Smooth muscle cell (in vitro differentiated cells): ENCODE results near the gene CTBP2. TPM values are rescaled to one million over a fixed set of nuclear protein-coding genes. Genes with fewer than 3 reads are reported as not detected.

Source experiments
- DNase-seq: peaks from one replicate; lab custom pipeline; 2025; ENCODE audit not compliant: unreplicated experiment; lab: John Stamatoyannopoulos, UW
- H2AFZ ChIP-seq: fragments of 200-600 bp; sonication (generic); 2 replicates; pipeline ENCODE4 v1.6.0; 2016; ENCODE audit warnings: antibody characterized with exemption, low read depth, mild to moderate bottlenecking
- H3F3A ChIP-seq: fragments of 200-600 bp; sonication (generic); 2 replicates; pipeline ENCODE4 v1.6.0; 2017; ENCODE audit warnings: antibody characterized with exemption, low read depth
- H3K27ac ChIP-seq: fragments of 200-600 bp; sonication (generic); 2 replicates; pipeline ENCODE4 v1.5.1; 2016; ENCODE audit warnings: low read depth, mild to moderate bottlenecking
- H3K27me3 ChIP-seq: fragments of 200-600 bp; sonication (generic); 2 replicates; pipeline ENCODE4 v1.6.1; 2016; ENCODE audit warnings: low read depth, mild to moderate bottlenecking
- H3K36me3 ChIP-seq: fragments of 200-600 bp; sonication (generic); 2 replicates; pipeline ENCODE4 v1.5.1; 2016; ENCODE audit warnings: low read depth
- H3K4me1 ChIP-seq: fragments of 200-600 bp; sonication (generic); 2 replicates; pipeline ENCODE4 v1.5.1; 2016; ENCODE audit warnings: low read depth
- H3K4me2 ChIP-seq: fragments of 200-600 bp; sonication (generic); 2 replicates; pipeline ENCODE4 v1.6.0; 2016; ENCODE audit warnings: mild to moderate bottlenecking
- H3K4me3 ChIP-seq: fragments of 200-600 bp; sonication (generic); 2 replicates; pipeline ENCODE4 v1.5.1; 2016; ENCODE audit warnings: mild to moderate bottlenecking
- H3K79me2 ChIP-seq: fragments of 200-600 bp; sonication (generic); 2 replicates; pipeline ENCODE4 v1.6.0; 2016; ENCODE audit warnings: low read depth, mild to moderate bottlenecking
- H3K9ac ChIP-seq: fragments of 200-600 bp; sonication (generic); 2 replicates; pipeline ENCODE4 v1.6.0; 2016; ENCODE audit warnings: low read depth
- H3K9me3 ChIP-seq: fragments of 200-600 bp; sonication (generic); replicated peaks from 2 replicates; pipeline ENCODE4 v1.5.1; 2016; ENCODE audit warnings: low read depth
- H4K20me1 ChIP-seq: fragments of 200-600 bp; sonication (generic); 2 replicates; pipeline ENCODE4 v1.6.0; 2016; ENCODE audit warnings: low read depth
- WGBS: methylation state at CpG from one replicate; pipeline ENCODE4 v1.1.7; 2016; ENCODE audit warnings: low lambda C conversion rate; 5-methylcytosine and 5-hydroxymethylcytosine counted together
- polyA plus RNA-seq: library from polyadenylated mRNA; unstranded; fragments of >200 nt; fragmentation: Nextera tagmentation; extraction: Ambion mirVana; gene quantifications from 2 replicates; pipeline ENCODE4 v1.2.1, GENCODE V29; 2016
- total RNA-seq: library from RNA; depleted of rRNA; stranded (reverse); fragments of >200 nt; gene quantifications from 2 replicates; pipeline ENCODE4 v1.2.3, GENCODE V29; 2014
- TF ChIP-seq, protein P1 (sequence below): fragments of 200-600 bp; sonication (generic); IDR thresholded peaks from 2 replicates; pipeline ENCODE4 v1.5.1; 2017; ENCODE audit warnings: borderline replicate concordance, mild to moderate bottlenecking, antibody characterized with exemption; ENCODE audit not compliant: insufficient read depth, poor library complexity, severe bottlenecking

The CTBP2 gene
- total and polyA plus RNA-seq, 2 experiments from 2014 or later = 49.9 to 69.5 TPM

- no peak within 1 kb of the TSS for H3K4me2 ChIP-seq
- H3K36me3 ChIP-seq = no peaks in the 10 kb centered on the region
- H3K9ac ChIP-seq = no peak within 1 kb of the TSS
- H4K20me1 ChIP-seq = peaks cover 100% of the 10 kb centered on the region
- TF ChIP-seq, protein P1, sequence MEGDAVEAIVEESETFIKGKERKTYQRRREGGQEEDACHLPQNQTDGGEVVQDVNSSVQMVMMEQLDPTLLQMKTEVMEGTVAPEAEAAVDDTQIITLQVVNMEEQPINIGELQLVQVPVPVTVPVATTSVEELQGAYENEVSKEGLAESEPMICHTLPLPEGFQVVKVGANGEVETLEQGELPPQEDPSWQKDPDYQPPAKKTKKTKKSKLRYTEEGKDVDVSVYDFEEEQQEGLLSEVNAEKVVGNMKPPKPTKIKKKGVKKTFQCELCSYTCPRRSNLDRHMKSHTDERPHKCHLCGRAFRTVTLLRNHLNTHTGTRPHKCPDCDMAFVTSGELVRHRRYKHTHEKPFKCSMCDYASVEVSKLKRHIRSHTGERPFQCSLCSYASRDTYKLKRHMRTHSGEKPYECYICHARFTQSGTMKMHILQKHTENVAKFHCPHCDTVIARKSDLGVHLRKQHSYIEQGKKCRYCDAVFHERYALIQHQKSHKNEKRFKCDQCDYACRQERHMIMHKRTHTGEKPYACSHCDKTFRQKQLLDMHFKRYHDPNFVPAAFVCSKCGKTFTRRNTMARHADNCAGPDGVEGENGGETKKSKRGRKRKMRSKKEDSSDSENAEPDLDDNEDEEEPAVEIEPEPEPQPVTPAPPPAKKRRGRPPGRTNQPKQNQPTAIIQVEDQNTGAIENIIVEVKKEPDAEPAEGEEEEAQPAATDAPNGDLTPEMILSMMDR = no peak
- H3K9me3 ChIP-seq = no peaks in the 10 kb centered on the region
- H3K27me3 ChIP-seq = no peaks in the 10 kb centered on the region
- peaks cover 4% of the 10 kb centered on the region for H3K4me1 ChIP-seq
- H3K4me3 ChIP-seq = no peak within 1 kb of the TSS
- H3K27ac ChIP-seq = peak within 1 kb of the TSS; percentile 89
- 94% methylated on average over 4 of the region's 4 CpGs for WGBS
- H2AFZ ChIP-seq = no peak within 1 kb of the TSS
- peaks cover 82% of the 10 kb centered on the region for H3K79me2 ChIP-seq
- H3F3A ChIP-seq = no peaks in the 10 kb centered on the region
- no peak for DNase-seq
These were observed 218.5 kb downstream of the CTBP2 start, which contains the start of gene ZRANB1 for GRCh38 chr10:124941823-124942222. Gene ZRANB1, plus strand, starts transcription at chr10:124942123. Its CDS starts 371 bp downstream, at chr10:124942494.

- Histone ChIP-seq H3K36me3 (no peaks in the 10 kb centered on the region), H4K20me1 (peaks cover 100% of the 10 kb centered on the region), H2AFZ (no peak overlapping the region), H3K9ac (no peak overlapping the region), H3K9me3 (no peaks in the 10 kb centered on the region), H3K27me3 (no peaks in the 10 kb centered on the region), H3F3A (no peaks in the 10 kb centered on the region), H3K4me2 (no peak overlapping the region), H3K27ac (no peak overlapping the region), H3K4me1 (peaks cover 4% of the 10 kb centered on the region), H3K4me3 (no peak overlapping the region), H3K79me2 (peaks cover 83% of the 10 kb centered on the region)
- 92% methylated on average over 1 of the region's 1 CpG for WGBS
- TF ChIP-seq, protein P1 = no peak
- no peak for DNase-seq
These were observed 221.1 kb downstream of the CTBP2 start for GRCh38 chr10:124939290-124939689.

DNA sequence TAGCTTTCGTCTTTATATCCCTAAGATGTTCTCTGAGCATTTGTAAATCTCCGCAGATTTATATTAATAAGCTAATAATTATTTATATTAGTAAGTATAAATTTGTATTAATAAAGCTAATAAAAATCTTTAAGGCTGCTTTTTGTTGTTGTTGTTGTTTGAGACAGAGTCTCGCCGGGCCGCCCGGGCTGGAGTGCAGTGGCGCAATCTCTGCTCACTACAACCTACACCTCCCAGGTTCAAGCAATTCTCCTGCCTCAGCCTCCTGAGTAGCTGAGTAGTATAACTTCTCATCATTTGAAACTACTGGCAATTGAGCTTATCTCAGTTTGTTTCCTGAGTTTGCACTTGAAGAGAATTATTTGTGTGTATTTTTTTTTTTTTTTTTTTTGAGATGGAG is 223.6 kb downstream of the CTBP2 start:
- no peaks in the 10 kb centered on the region for H3F3A ChIP-seq
- H3K4me1 ChIP-seq = no peaks in the 10 kb centered on the region
- H3K9ac ChIP-seq = no peak overlapping the region
- no peak overlapping the region for H3K4me2 ChIP-seq
- WGBS = 97% methylated on average over 7 of the region's 7 CpGs
- H3K36me3 ChIP-seq = no peaks in the 10 kb centered on the region
- no peak overlapping the region for H3K27ac ChIP-seq
- no peak overlapping the region for H2AFZ ChIP-seq
- H3K27me3 ChIP-seq = no peaks in the 10 kb centered on the region
- no peak overlapping the region for H3K4me3 ChIP-seq
- H3K9me3 ChIP-seq = no peaks in the 10 kb centered on the region
- H3K79me2 ChIP-seq = peaks cover 99% of the 10 kb centered on the region
- TF ChIP-seq, protein P1 = no peak
- H4K20me1 ChIP-seq = peaks cover 99% of the 10 kb centered on the region
- DNase-seq = no peak

DNA sequence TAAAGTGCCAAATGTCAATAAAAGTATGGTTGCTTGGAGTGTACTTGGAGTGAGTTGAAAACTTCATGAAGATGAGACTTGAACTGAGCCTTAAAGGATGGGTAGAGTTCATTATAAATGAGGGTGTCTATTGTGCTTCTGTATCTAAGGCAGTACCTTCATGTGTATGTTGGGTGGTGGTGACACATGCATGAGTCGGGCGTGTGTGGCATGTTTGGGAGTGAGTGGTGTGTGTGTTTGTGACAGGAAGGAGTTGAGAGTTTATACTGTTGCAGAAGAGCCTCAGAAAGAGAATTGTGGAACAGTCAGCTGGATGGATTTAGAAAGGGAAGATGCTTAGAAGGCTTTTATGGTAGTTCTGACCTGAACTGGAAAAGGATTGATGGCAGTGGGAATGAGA is 224.4 kb downstream of the CTBP2 start:
- TF ChIP-seq, protein P1 = no peak
- H3K27ac ChIP-seq = peak overlapping the region; percentile 21
- H3K79me2 ChIP-seq = peaks cover 99% of the 10 kb centered on the region
- H3K4me1 ChIP-seq = no peaks in the 10 kb centered on the region
- H3F3A ChIP-seq = no peaks in the 10 kb centered on the region
- H3K4me2 ChIP-seq = no peak overlapping the region
- H3K36me3 ChIP-seq = no peaks in the 10 kb centered on the region
- 96% methylated on average over 2 of the region's 2 CpGs for WGBS
- no peaks in the 10 kb centered on the region for H3K27me3 ChIP-seq
- peaks cover 99% of the 10 kb centered on the region for H4K20me1 ChIP-seq
- no peak overlapping the region for H3K9ac ChIP-seq
- H2AFZ ChIP-seq = no peak overlapping the region
- H3K4me3 ChIP-seq = no peak overlapping the region
- DNase-seq = no peak
- H3K9me3 ChIP-seq = no peaks in the 10 kb centered on the region
